T-helper 22 cell (primary cell): ENCODE measurements around the gene ASCC1.
A peak's percentile ranks its signal among the peaks of the same experiment; 100 is the strongest.
"Not testable (repeated sequence)": the region's sequence is repeated elsewhere in the genome, so short reads cannot be mapped to it uniquely, and the experiment has no call there.

Experiments
- DNase-seq: peaks from one replicate; pipeline ENCODE4 v3.0.0-alpha.2; 2020; ENCODE audit warnings: low read depth

ASCC1 gene

GRCh38 chr10:72215611-72216549 is at the start of gene ASCC1, which contains the start of gene ANAPC16:
Gene ASCC1, minus strand, starts transcription at chr10:72216276. Its CDS starts 2,978 bp downstream, at chr10:72213298.
Gene ANAPC16, plus strand, starts transcription at chr10:72216012. Its CDS starts 7,903 bp downstream, at chr10:72223915.
- peak; percentile 84 for DNase-seq

- no peak for DNase-seq
Observed at GRCh38 chr10:72265508-72265907, 49.4 kb upstream of the ASCC1 start.

GRCh38 chr10:72264536-72264935 is 48.5 kb upstream of the ASCC1 start:
- DNase-seq, result no peak

GRCh38 chr10:72263613-72264241 is 47.7 kb upstream of the ASCC1 start:
- DNase-seq, result peak; percentile 21

GRCh38 chr10:72261784-72262404 is 45.8 kb upstream of the ASCC1 start:
- peak; percentile 19 for DNase-seq

GRCh38 chr10:72260976-72261783 is 45.1 kb upstream of the ASCC1 start:
- peak; percentile 62 for DNase-seq

- DNase-seq, result peak; percentile 77
Observed at GRCh38 chr10:72260239-72260975, 44.3 kb upstream of the ASCC1 start.

- DNase-seq, result no peak
Observed at GRCh38 chr10:72259491-72260238, 43.6 kb upstream of the ASCC1 start.

- no peak for DNase-seq
Observed at GRCh38 chr10:72258617-72259016, 42.5 kb upstream of the ASCC1 start.

GRCh38 chr10:72257051-72257892 is 41.2 kb upstream of the ASCC1 start:
- DNase-seq, result no peak

GRCh38 chr10:72255977-72256729 is 40.1 kb upstream of the ASCC1 start:
- no peak for DNase-seq

GRCh38 chr10:72254813-72255568 is 38.9 kb upstream of the ASCC1 start:
- no peak for DNase-seq

GRCh38 chr10:72253578-72253977 is 37.5 kb upstream of the ASCC1 start:
- DNase-seq, result no peak

- no peak for DNase-seq
Observed at GRCh38 chr10:72252972-72253371, 36.9 kb upstream of the ASCC1 start.

- no peak for DNase-seq
Observed at GRCh38 chr10:72251635-72252034, 35.6 kb upstream of the ASCC1 start.

- DNase-seq, result no peak
Observed at GRCh38 chr10:72250666-72251065, 34.6 kb upstream of the ASCC1 start.

- DNase-seq, result not testable (repeated sequence)
Observed at GRCh38 chr10:72249176-72249862, 33.2 kb upstream of the ASCC1 start.
